Lower lobe of right lung (tissue), 2 donors: ENCODE measurements around the gene EIPR1. TPM values are rescaled to one million over a fixed set of nuclear protein-coding genes. Genes with fewer than 3 reads are reported as not detected.

ENCODE experiments used
- ATAC-seq, 2 donors: fragments of 200-7000 bp; cut with Tn5 transposase; one replicate each; pipeline ENCODE4 v1.9.1; 2020 to 2022; ENCODE audit warnings: mild to moderate bottlenecking in 2 of 2, moderate library complexity in 2 of 2
- DNase-seq: peaks from one replicate; pipeline ENCODE4 v3.0.0-alpha.2; 2020
- H3K27ac ChIP-seq: fragments of 200-600 bp; one replicate; pipeline ENCODE4 v1.8.0; 2022
- H3K27me3 ChIP-seq: fragments of 200-600 bp; one replicate; pipeline ENCODE4 v1.8.0; 2022; ENCODE audit warnings: low read depth
- H3K36me3 ChIP-seq: fragments of 200-600 bp; one replicate; pipeline ENCODE4 v1.8.0; 2022; ENCODE audit warnings: mild to moderate bottlenecking
- H3K4me1 ChIP-seq: fragments of 200-600 bp; one replicate; pipeline ENCODE4 v1.8.0; 2022
- H3K4me3 ChIP-seq: fragments of 200-600 bp; one replicate; pipeline ENCODE4 v1.8.0; 2022; ENCODE audit warnings: mild to moderate bottlenecking
- H3K9me3 ChIP-seq: fragments of 200-600 bp; one replicate; pipeline ENCODE4 v1.8.0; 2022
- CTCF ChIP-seq: fragments of 200-600 bp; IDR thresholded peaks from one replicate; pipeline ENCODE4 v1.8.0; 2022; ENCODE audit warnings: antibody characterized with exemption, mild to moderate bottlenecking
- intact Hi-C: fragments of 100-400 bp; cut with DNase I; formaldehyde crosslinking; loops from one replicate; pipeline ENCODE4 v1.11.0; 2022
- total RNA-seq: library from RNA; stranded (reverse); fragmentation: NEBNext Ultra II Directional; extraction: Animal tissue kit (Norgen Biotek cat#: 25700); gene quantifications from one replicate; pipeline ENCODE4 v1.2.1, GENCODE V29; 2021
- donor health status: DM: no; HTN: yes; CAD: no; lungs with severe emphysema.

Gene EIPR1
- total RNA-seq, 1 donor from 2014 or later = 14.9 TPM

- Histone ChIP-seq H3K4me3 (no peak overlapping the region), H3K27ac (no peak overlapping the region), H3K9me3 (no peaks in the 10 kb centered on the region), H3K27me3 (no peaks in the 10 kb centered on the region), H3K4me1 (no peaks in the 10 kb centered on the region), H3K36me3 (peaks cover 33% of the 10 kb centered on the region)
- DNase-seq (no peak), ATAC-seq (no peak)
- intact Hi-C loops = no loop called here
- no peak for TF ChIP-seq CTCF
Measured at GRCh38 chr2:3336844-3337243, 40.8 kb downstream of the EIPR1 start.

DNA sequence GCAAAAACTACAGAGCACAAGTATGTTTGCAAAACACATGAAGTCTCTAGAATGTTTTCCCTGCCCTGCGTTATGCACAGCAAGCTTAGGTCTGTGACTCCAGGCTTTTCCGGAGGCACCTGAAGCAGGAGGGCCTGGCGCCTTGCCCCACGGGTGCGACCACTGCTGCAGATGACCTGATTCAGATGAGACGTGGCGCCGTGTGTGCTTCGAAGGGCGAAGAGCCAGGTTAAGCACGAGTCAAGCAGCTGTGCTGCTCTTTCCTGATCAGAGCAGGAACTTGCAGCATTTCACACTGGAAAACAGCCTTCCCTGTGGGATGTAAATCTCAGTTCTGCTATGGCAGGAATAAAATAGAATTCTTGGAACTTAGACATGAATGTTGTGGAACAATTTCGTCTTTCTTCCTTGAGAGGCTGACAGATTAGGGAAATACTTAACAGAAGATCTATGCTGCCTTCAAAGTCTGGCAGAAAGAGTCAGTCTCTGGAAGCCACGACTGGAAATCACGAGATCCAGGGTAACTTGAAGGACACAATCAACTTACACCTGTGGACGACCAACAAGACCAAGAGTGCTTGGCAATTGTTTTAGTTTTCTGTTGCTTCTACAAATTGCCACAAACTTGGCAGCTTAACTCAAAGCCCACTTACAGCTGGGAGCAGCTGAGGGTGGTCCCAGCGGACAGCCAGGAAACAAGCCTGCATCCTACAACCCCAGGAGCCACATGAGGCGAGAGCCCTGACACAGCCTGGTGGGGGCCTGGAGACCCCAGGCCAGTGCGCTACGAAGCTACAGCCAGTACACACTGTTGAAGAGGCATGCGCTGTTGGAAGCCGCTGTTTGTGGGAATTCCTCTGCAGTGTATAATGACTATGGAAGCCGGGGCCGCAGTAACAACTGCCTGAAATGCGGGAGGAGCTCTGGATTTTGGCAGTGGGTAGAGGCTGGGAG, 42.9 kb downstream of the EIPR1 start:
- H3K4me3 ChIP-seq = no peak overlapping the region
- peaks cover 37% of the 10 kb centered on the region for H3K36me3 ChIP-seq
- H3K27me3 ChIP-seq = no peaks in the 10 kb centered on the region
- no peak for TF ChIP-seq CTCF
- H3K9me3 ChIP-seq = no peaks in the 10 kb centered on the region
- DNase-seq (no peak), ATAC-seq (no peak)
- no peak overlapping the region for H3K27ac ChIP-seq
- intact Hi-C loops = no loop called here
- no peaks in the 10 kb centered on the region for H3K4me1 ChIP-seq

GRCh38 chr2:3332133-3332532, 45.5 kb downstream of the EIPR1 start:
- intact Hi-C loops = no loop called here
- peaks cover 29% of the 10 kb centered on the region for H3K36me3 ChIP-seq
- no peak for ATAC-seq
- H3K9me3 ChIP-seq = no peaks in the 10 kb centered on the region
- H3K4me1 ChIP-seq = no peaks in the 10 kb centered on the region
- no peak for DNase-seq
- no peak overlapping the region for H3K4me3 ChIP-seq
- no peak for TF ChIP-seq CTCF
- no peaks in the 10 kb centered on the region for H3K27me3 ChIP-seq
- no peak overlapping the region for H3K27ac ChIP-seq

- Histone ChIP-seq H3K4me3 (no peak overlapping the region), H3K9me3 (no peaks in the 10 kb centered on the region), H3K36me3 (peaks cover 25% of the 10 kb centered on the region), H3K27me3 (no peaks in the 10 kb centered on the region), H3K27ac (no peak overlapping the region), H3K4me1 (no peaks in the 10 kb centered on the region)
- intact Hi-C loops = no loop called here
- DNase-seq = no peak
- ATAC-seq = no peak
- TF ChIP-seq CTCF = no peak
Measured at GRCh38 chr2:3329491-3329890, 48.1 kb downstream of the EIPR1 start.

DNA sequence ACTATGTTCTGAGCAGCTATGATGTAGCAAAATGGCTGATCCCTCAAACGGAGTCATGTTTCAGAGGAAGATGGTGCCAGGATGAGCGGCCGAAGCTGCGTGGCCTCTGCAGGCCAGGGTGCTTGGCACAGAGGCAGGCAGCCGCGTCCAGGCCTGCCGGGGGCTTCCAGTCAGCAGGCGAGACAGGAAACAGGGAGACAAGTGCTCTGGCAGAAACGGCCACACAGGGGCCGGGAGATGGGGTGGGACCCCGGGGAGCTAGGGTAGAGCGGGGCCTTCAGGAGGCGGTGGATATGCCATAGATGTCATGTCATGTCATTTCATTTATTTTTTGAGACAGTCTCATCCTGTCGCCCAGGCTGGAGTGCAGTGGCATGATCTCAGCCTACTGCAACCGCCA, 50.7 kb downstream of the EIPR1 start:
- peaks cover 4% of the 10 kb centered on the region for H3K36me3 ChIP-seq
- intact Hi-C loops = no loop called here
- no peaks in the 10 kb centered on the region for H3K27me3 ChIP-seq
- ATAC-seq (no peak), DNase-seq (no peak)
- no peaks in the 10 kb centered on the region for H3K4me1 ChIP-seq
- no peaks in the 10 kb centered on the region for H3K9me3 ChIP-seq
- no peak overlapping the region for H3K4me3 ChIP-seq
- no peak for TF ChIP-seq CTCF
- no peak overlapping the region for H3K27ac ChIP-seq
